ENCODE measurements around the gene RBM47. TPM values are rescaled to one million over a fixed set of nuclear protein-coding genes. Genes with fewer than 3 reads are reported as not detected.

The RBM47 gene
- total and polyA plus RNA-seq, 4 donors = 25.9 to 119 (median 94.0) TPM

- peak; percentile 56 for ATAC-seq (ENCODE audit: insufficient read depth, low FRiP score)
- H3K27ac ChIP-seq (ENCODE audit: low read depth in 1 of 2, low read length in 1 of 2) = peak overlapping the region in 1 of 2 donors; percentile 67
- WGBS, 2 donors = 69 to 82% methylated on average over 11 of the region's 11 CpGs
- H3K9me3 ChIP-seq (ENCODE audit: control insufficient read depth in 4 of 4, insufficient read depth in 3 of 4, low read length in 3 of 4) = no peaks in the 10 kb centered on the region
- no peak for TF ChIP-seq CTCF (IDR thresholded peaks at IDR 0.05; ENCODE audit: control extremely low read depth, extremely low read depth)
- H3K27me3 ChIP-seq (ENCODE audit: control insufficient read depth in 3 of 3, insufficient read depth in 3 of 3, low read length in 2 of 3) = no peaks in the 10 kb centered on the region
- H3K4me1 ChIP-seq (ENCODE audit: control insufficient read depth in 5 of 5, insufficient read depth in 5 of 5, low read length in 5 of 5) = peaks cover 0 to 10% (median 0%) of the 10 kb centered on the region in 5 donors
- no peak overlapping the region for H3K4me3 ChIP-seq
- H3K36me3 ChIP-seq (ENCODE audit: control insufficient read depth in 4 of 4, insufficient read depth in 4 of 4, low read length in 4 of 4) = no peaks in the 10 kb centered on the region
- peak overlapping the region in 1 of 2 donors; percentile 26 for H3K9ac ChIP-seq (ENCODE audit: insufficient read depth in 1 of 2, low read length in 2 of 2)
- peak; percentile 31 to 69 (median 57) for DNase-seq
Observed at GRCh38 chr4:40514497-40514951, 115.1 kb downstream of the RBM47 start.

GRCh38 chr4:40511036-40511614 lies 118.5 kb downstream of the RBM47 start:
- H3K4me1 ChIP-seq (ENCODE audit: control insufficient read depth in 5 of 5, insufficient read depth in 5 of 5, low read length in 5 of 5) = peaks cover 0 to 6% (median 0%) of the 10 kb centered on the region in 5 donors
- ATAC-seq (ENCODE audit: insufficient read depth, low FRiP score) = no peak
- no peaks in the 10 kb centered on the region for H3K9me3 ChIP-seq (ENCODE audit: control insufficient read depth in 4 of 4, insufficient read depth in 3 of 4, low read length in 3 of 4)
- WGBS, 2 donors = 70 to 90% methylated on average over 9 of the region's 9 CpGs
- H3K27me3 ChIP-seq (ENCODE audit: control insufficient read depth in 3 of 3, insufficient read depth in 3 of 3, low read length in 2 of 3) = no peaks in the 10 kb centered on the region
- H3K4me3 ChIP-seq = no peak overlapping the region
- no peaks in the 10 kb centered on the region for H3K36me3 ChIP-seq (ENCODE audit: control insufficient read depth in 4 of 4, insufficient read depth in 4 of 4, low read length in 4 of 4)
- DNase-seq = no peak
- no peak for TF ChIP-seq CTCF (IDR thresholded peaks at IDR 0.05; ENCODE audit: control extremely low read depth, extremely low read depth)
- H3K9ac ChIP-seq (ENCODE audit: insufficient read depth in 1 of 2, low read length in 2 of 2) = no peak overlapping the region
- no peak overlapping the region for H3K27ac ChIP-seq (ENCODE audit: low read depth in 1 of 2, low read length in 1 of 2)

GRCh38 chr4:40507977-40508376 lies 121.7 kb downstream of the RBM47 start:
- no peaks in the 10 kb centered on the region for H3K36me3 ChIP-seq (ENCODE audit: control insufficient read depth in 4 of 4, insufficient read depth in 4 of 4, low read length in 4 of 4)
- no peaks in the 10 kb centered on the region for H3K27me3 ChIP-seq (ENCODE audit: control insufficient read depth in 3 of 3, insufficient read depth in 3 of 3, low read length in 2 of 3)
- peaks cover 0 to 5% (median 0%) of the 10 kb centered on the region in 5 donors for H3K4me1 ChIP-seq (ENCODE audit: control insufficient read depth in 5 of 5, insufficient read depth in 5 of 5, low read length in 5 of 5)
- H3K4me3 ChIP-seq = no peak overlapping the region
- 80 to 85% methylated on average over 11 of the region's 11 CpGs for WGBS, 2 donors
- no peak overlapping the region for H3K9ac ChIP-seq (ENCODE audit: insufficient read depth in 1 of 2, low read length in 2 of 2)
- H3K27ac ChIP-seq (ENCODE audit: low read depth in 1 of 2, low read length in 1 of 2) = no peak overlapping the region
- TF ChIP-seq CTCF (IDR thresholded peaks at IDR 0.05; ENCODE audit: control extremely low read depth, extremely low read depth) = no peak
- no peaks in the 10 kb centered on the region for H3K9me3 ChIP-seq (ENCODE audit: control insufficient read depth in 4 of 4, insufficient read depth in 3 of 4, low read length in 3 of 4)
- no peak for DNase-seq
- no peak for ATAC-seq (ENCODE audit: insufficient read depth, low FRiP score)
